ENCODE data around the gene SNAPC4.

Gene SNAPC4

GRCh38 chr9:136363106-136363948 lies 36.6 kb downstream of the SNAPC4 start, which contains the start of gene DNLZ:
TSS of gene DNLZ (minus strand) at chr9:136363744. CDS start at chr9:136363714, 30 bp downstream.
- peak within 1 kb of the TSS; percentile 72 for H3K27ac ChIP-seq (ENCODE audit: poor library complexity, severe bottlenecking)
- no peaks in the 10 kb centered on the region for H3K4me1 ChIP-seq (ENCODE audit: insufficient read depth, poor library complexity, severe bottlenecking)
- TF ChIP-seq CTCF (IDR thresholded peaks at IDR 0.05; ENCODE audit: poor library complexity, severe bottlenecking), result peak; percentile 98
- no peaks in the 10 kb centered on the region for H3K27me3 ChIP-seq (ENCODE audit: insufficient read depth, poor library complexity, severe bottlenecking)
- H3K4me3 ChIP-seq (ENCODE audit: severe bottlenecking), result peak within 1 kb of the TSS; percentile 99
- no peaks in the 10 kb centered on the region for H3K36me3 ChIP-seq (ENCODE audit: low read depth)
- peak; percentile 75 for ATAC-seq (ENCODE audit: low read depth)
- H3K9me3 ChIP-seq (ENCODE audit: severe bottlenecking), result no peaks in the 10 kb centered on the region
- DNase-seq (ENCODE audit: low spot score), result peak; percentile 96

- no peak for ATAC-seq (ENCODE audit: low read depth)
- no peak for TF ChIP-seq CTCF (IDR thresholded peaks at IDR 0.05; ENCODE audit: poor library complexity, severe bottlenecking)
- no peaks in the 10 kb centered on the region for H3K9me3 ChIP-seq (ENCODE audit: severe bottlenecking)
- no peaks in the 10 kb centered on the region for H3K27me3 ChIP-seq (ENCODE audit: insufficient read depth, poor library complexity, severe bottlenecking)
- H3K36me3 ChIP-seq (ENCODE audit: low read depth), result no peaks in the 10 kb centered on the region
- no peak for DNase-seq (ENCODE audit: low spot score)
- no peaks in the 10 kb centered on the region for H3K4me1 ChIP-seq (ENCODE audit: insufficient read depth, poor library complexity, severe bottlenecking)
- no peak overlapping the region for H3K27ac ChIP-seq (ENCODE audit: poor library complexity, severe bottlenecking)
- H3K4me3 ChIP-seq (ENCODE audit: severe bottlenecking), result no peak overlapping the region
Measured at GRCh38 chr9:136362450-136362784, 37.6 kb downstream of the SNAPC4 start.

- no peak for TF ChIP-seq CTCF (IDR thresholded peaks at IDR 0.05; ENCODE audit: poor library complexity, severe bottlenecking)
- no peak for ATAC-seq (ENCODE audit: low read depth)
- H3K27me3 ChIP-seq (ENCODE audit: insufficient read depth, poor library complexity, severe bottlenecking), result no peaks in the 10 kb centered on the region
- H3K4me1 ChIP-seq (ENCODE audit: insufficient read depth, poor library complexity, severe bottlenecking), result no peaks in the 10 kb centered on the region
- no peak for DNase-seq (ENCODE audit: low spot score)
- no peak overlapping the region for H3K27ac ChIP-seq (ENCODE audit: poor library complexity, severe bottlenecking)
- H3K9me3 ChIP-seq (ENCODE audit: severe bottlenecking), result no peaks in the 10 kb centered on the region
- H3K36me3 ChIP-seq (ENCODE audit: low read depth), result no peaks in the 10 kb centered on the region
- H3K4me3 ChIP-seq (ENCODE audit: severe bottlenecking), result no peak overlapping the region
Measured at GRCh38 chr9:136361754-136362449, 38.1 kb downstream of the SNAPC4 start.

GRCh38 chr9:136361047-136361753 lies 38.8 kb downstream of the SNAPC4 start:
- no peak for DNase-seq (ENCODE audit: low spot score)
- ATAC-seq (ENCODE audit: low read depth), result no peak
- H3K4me3 ChIP-seq (ENCODE audit: severe bottlenecking), result no peak overlapping the region
- H3K36me3 ChIP-seq (ENCODE audit: low read depth), result no peaks in the 10 kb centered on the region
- TF ChIP-seq CTCF (IDR thresholded peaks at IDR 0.05; ENCODE audit: poor library complexity, severe bottlenecking), result no peak
- no peaks in the 10 kb centered on the region for H3K27me3 ChIP-seq (ENCODE audit: insufficient read depth, poor library complexity, severe bottlenecking)
- no peak overlapping the region for H3K27ac ChIP-seq (ENCODE audit: poor library complexity, severe bottlenecking)
- no peaks in the 10 kb centered on the region for H3K4me1 ChIP-seq (ENCODE audit: insufficient read depth, poor library complexity, severe bottlenecking)
- H3K9me3 ChIP-seq (ENCODE audit: severe bottlenecking), result no peaks in the 10 kb centered on the region

All from RWPE2 (cell line).